Body of pancreas (tissue), 4 donors: ENCODE results near the gene PDE6D. TPM values are rescaled to one million over a fixed set of nuclear protein-coding genes. Genes with fewer than 3 reads are reported as not detected.

ENCODE experiments used
- ATAC-seq: fragments of 150-250 bp; one replicate; pipeline ENCODE4 v1.9.1; 2016
- DNase-seq, 4 donors: peaks; one replicate each; pipeline ENCODE4 v3.0.0-alpha.2; 2019
- H3K27ac ChIP-seq, 4 donors: fragments of 200-600 bp; sonication (generic); 1 replicate in 3 of 4; 2 replicates in 1 of 4; pipeline versions ENCODE4 v1.5.1 to v1.6.1; 2016 to 2019; ENCODE audit warnings: mild to moderate bottlenecking in 1 of 4, mixed read lengths in 1 of 4, moderate library complexity in 1 of 4
- H3K27me3 ChIP-seq, 2 donors: fragments of 200-600 bp; sonication (generic); one replicate each; pipeline ENCODE4 v1.6.0; 2016; ENCODE audit warnings: mild to moderate bottlenecking in 1 of 2
- H3K36me3 ChIP-seq, 2 donors: fragments of 200-600 bp; sonication (generic); replicated peaks in 1 of 2; 2 replicates each; pipeline ENCODE4 v1.5.1; 2016; ENCODE audit warnings: low read depth in 2 of 2; ENCODE audit not compliant: insufficient read depth in 1 of 2
- H3K4me1 ChIP-seq: fragments of 200-600 bp; sonication (generic); one replicate; pipeline ENCODE4 v1.6.0; 2016
- H3K4me3 ChIP-seq, 2 donors: fragments of 200-600 bp; sonication (generic); 1 replicate in 1 of 2; 2 replicates in 1 of 2; pipeline ENCODE4 v1.5.1; 2016 to 2019
- H3K9me3 ChIP-seq, 3 donors: fragments of 200-600 bp; sonication (generic); 1 replicate in 2 of 3; 2 replicates in 1 of 3; pipeline ENCODE4 v1.5.1; 2016
- POLR2A ChIP-seq, 3 donors: fragments of 450-650 bp; IDR thresholded peaks; one replicate each; pipeline ENCODE4 v1.6.1; 2016; ENCODE audit warnings: antibody characterized with exemption in 3 of 3, mild to moderate bottlenecking in 2 of 3
- WGBS, 2 donors: methylation state at CpG; one replicate each; pipeline ENCODE4 v1.1.5; 2017; 5-methylcytosine and 5-hydroxymethylcytosine counted together
- intact Hi-C: fragments of 100-400 bp; cut with DNase I; formaldehyde crosslinking; loops from one replicate; pipeline ENCODE4 v1.15.1; 2023
- total RNA-seq, 2 donors: library from RNA; depleted of rRNA; stranded (reverse); fragments of >200 nt; gene quantifications; one replicate each; pipeline ENCODE4 v1.1.0, GENCODE V29; 2016
- TF ChIP-seq, protein P1 (sequence below), 7 experiments: fragments of 450-650 bp in 4 of 7; fragments of 200-600 bp in 3 of 7; sonication (generic) in 3 of 7; IDR thresholded peaks; one replicate each; pipeline ENCODE4 v1.5.1; 2016 to 2019; ENCODE audit warnings: antibody characterized with exemption in 7 of 7

Gene PDE6D
- total RNA-seq, 2 donors from 2014 or later, result 2.6 to 15.0 TPM

DNA sequence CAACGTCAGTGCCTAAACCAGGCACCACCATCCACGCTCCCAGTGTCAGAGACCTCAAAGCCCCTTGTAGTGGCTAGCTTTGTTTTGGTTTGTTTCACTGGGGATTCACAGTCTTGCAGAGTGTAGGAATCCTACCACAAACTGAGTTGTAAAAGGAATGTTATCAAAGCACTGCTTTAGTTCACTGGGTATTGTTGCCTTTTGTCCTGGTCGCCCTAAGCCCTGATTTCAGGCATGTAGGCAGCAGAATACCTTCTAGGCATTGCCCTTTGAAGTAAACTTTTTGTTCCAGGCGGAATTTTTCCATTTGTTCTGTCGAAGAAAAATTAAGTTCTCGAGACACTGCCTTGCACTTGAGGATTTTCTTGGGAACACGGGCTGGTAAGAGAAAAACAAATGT lies 43.3 kb downstream of the PDE6D start:
- TF ChIP-seq, protein P1, sequence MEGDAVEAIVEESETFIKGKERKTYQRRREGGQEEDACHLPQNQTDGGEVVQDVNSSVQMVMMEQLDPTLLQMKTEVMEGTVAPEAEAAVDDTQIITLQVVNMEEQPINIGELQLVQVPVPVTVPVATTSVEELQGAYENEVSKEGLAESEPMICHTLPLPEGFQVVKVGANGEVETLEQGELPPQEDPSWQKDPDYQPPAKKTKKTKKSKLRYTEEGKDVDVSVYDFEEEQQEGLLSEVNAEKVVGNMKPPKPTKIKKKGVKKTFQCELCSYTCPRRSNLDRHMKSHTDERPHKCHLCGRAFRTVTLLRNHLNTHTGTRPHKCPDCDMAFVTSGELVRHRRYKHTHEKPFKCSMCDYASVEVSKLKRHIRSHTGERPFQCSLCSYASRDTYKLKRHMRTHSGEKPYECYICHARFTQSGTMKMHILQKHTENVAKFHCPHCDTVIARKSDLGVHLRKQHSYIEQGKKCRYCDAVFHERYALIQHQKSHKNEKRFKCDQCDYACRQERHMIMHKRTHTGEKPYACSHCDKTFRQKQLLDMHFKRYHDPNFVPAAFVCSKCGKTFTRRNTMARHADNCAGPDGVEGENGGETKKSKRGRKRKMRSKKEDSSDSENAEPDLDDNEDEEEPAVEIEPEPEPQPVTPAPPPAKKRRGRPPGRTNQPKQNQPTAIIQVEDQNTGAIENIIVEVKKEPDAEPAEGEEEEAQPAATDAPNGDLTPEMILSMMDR (IDR thresholded peaks at IDR 0.05), result no peak
- no peak for TF ChIP-seq POLR2A (IDR thresholded peaks at IDR 0.05)
- Histone ChIP-seq H3K27ac (no peak overlapping the region), H3K27me3 (no peaks in the 10 kb centered on the region), H3K36me3 (no peaks in the 10 kb centered on the region), H3K4me3 (no peak overlapping the region), H3K9me3 (no peaks in the 10 kb centered on the region), H3K4me1 (no peaks in the 10 kb centered on the region)
- intact Hi-C loops, result no loop called here
- WGBS, 2 donors, result 87 to 88% methylated on average over 7 of the region's 7 CpGs
- ATAC-seq (no peak), DNase-seq (no peak)

DNA sequence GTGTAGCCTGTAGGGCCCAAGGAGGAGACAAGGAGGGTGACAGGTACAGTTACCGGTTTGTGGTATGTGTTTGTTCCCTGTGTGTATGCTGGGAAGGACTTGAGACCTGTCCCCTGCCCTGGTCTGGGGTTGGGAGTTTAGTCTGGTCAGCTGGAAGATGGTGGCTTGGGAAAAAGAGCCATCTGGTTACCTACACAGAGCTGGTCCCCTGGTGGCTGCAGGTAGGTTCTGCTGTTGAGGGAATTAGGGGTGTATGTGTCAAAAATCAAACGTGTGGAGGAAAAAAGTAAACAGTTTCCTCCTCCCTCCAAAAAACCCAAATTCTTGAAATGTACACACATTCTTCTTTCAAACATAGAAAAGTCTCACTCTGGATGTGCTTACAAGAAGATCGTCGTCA lies 48.5 kb downstream of the PDE6D start:
- H3K9me3 ChIP-seq, result no peaks in the 10 kb centered on the region
- H3K4me1 ChIP-seq, result no peaks in the 10 kb centered on the region
- no peak overlapping the region for H3K4me3 ChIP-seq
- no peak overlapping the region for H3K27ac ChIP-seq
- peaks cover 0 to 2% of the 10 kb centered on the region in 2 donors for H3K36me3 ChIP-seq
- no peaks in the 10 kb centered on the region for H3K27me3 ChIP-seq
- DNase-seq, result no peak
- 81% methylated on average over 4 of the region's 4 CpGs for WGBS, 2 donors
- TF ChIP-seq, protein P1 (IDR thresholded peaks at IDR 0.05), result no peak
- TF ChIP-seq POLR2A (IDR thresholded peaks at IDR 0.05), result no peak
- no peak for ATAC-seq
- intact Hi-C loops, result no loop called here

DNA sequence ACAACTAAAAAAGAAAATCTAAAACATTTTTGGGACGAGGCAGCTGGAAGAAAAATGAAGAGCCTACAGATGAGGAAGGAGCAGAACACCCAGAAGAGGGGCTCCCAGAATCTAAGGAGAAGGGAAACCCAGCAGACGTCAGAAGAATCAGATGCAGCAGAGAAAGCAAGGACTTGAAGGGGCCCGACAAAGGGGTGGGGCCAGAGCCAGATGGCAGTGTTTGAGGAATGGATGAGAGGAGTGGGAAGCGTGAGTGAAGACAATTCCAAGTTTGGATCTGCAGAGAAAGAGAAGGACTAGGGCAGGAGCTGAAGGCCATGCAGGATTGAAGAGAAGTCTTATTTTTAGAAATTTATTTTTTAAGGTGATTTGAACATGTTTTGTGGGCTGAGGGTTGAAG lies 53.5 kb downstream of the PDE6D start:
- Histone ChIP-seq H3K9me3 (no peaks in the 10 kb centered on the region), H3K27ac (no peak overlapping the region), H3K36me3 (peaks cover 0 to 2% of the 10 kb centered on the region in 2 donors), H3K27me3 (no peaks in the 10 kb centered on the region), H3K4me3 (no peak overlapping the region), H3K4me1 (no peaks in the 10 kb centered on the region)
- no peak for TF ChIP-seq POLR2A (IDR thresholded peaks at IDR 0.05)
- TF ChIP-seq, protein P1 (IDR thresholded peaks at IDR 0.05), result no peak
- no peak for ATAC-seq
- 67 to 72% methylated on average over 4 of the region's 4 CpGs for WGBS, 2 donors
- DNase-seq, result no peak
- intact Hi-C loops, result no loop called here

DNA sequence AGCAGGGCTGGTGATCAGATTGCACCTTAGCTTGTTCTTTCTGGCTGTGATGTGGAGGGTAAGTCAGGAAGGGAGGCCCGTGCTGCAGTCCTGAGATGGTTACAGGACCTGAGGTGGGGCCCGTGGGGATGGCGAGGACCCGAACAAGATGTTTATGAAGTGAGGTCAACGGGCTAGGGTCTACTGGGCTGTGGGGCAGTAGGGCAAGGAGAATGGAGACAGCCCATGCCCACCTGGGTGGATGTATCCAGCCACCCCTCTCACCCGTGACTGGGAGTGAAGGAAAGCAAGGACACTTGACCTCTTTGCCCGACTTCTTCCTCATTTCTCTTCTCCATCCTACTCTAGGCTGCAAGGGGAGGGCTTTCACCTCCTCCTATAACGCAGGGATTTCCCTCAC lies 54.8 kb downstream of the PDE6D start:
- H3K4me1 ChIP-seq, result no peaks in the 10 kb centered on the region
- no peak overlapping the region for H3K27ac ChIP-seq
- H3K27me3 ChIP-seq, result no peaks in the 10 kb centered on the region
- no peaks in the 10 kb centered on the region for H3K36me3 ChIP-seq
- no peak overlapping the region for H3K4me3 ChIP-seq
- intact Hi-C loops, result no loop called here
- no peak for TF ChIP-seq POLR2A (IDR thresholded peaks at IDR 0.05)
- TF ChIP-seq, protein P1 (IDR thresholded peaks at IDR 0.05), result no peak
- 69 to 78% methylated on average over 8 of the region's 8 CpGs for WGBS, 2 donors
- DNase-seq (no peak), ATAC-seq (no peak)
- H3K9me3 ChIP-seq, result no peaks in the 10 kb centered on the region

DNA sequence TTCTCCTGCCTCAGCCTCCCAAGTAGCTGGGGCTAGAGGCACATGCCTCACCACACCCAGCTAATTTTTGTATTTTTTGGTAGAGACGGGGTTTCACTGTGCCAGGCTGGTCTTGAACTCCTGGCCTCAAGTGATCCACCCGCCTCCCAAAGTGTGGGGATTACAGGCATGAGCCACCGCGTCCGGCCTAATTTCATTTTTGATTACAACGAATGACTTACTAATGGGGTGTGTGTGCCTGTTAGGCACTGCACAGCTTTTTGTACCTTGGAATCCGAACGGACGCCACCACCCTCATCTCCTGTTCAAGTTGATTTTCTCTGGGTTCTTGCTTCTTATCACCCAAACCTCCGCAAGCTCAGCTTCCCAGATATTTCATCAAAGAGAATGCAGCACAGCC lies 55.6 kb downstream of the PDE6D start:
- H3K9me3 ChIP-seq, result no peaks in the 10 kb centered on the region
- no peak for DNase-seq
- H3K36me3 ChIP-seq, result no peaks in the 10 kb centered on the region
- ATAC-seq, result no peak
- WGBS, 2 donors, result 57 to 61% methylated on average over 10 of the region's 10 CpGs
- intact Hi-C loops, result no loop called here
- H3K4me1 ChIP-seq, result no peaks in the 10 kb centered on the region
- H3K27me3 ChIP-seq, result no peaks in the 10 kb centered on the region
- H3K4me3 ChIP-seq, result no peak overlapping the region
- H3K27ac ChIP-seq, result no peak overlapping the region
- TF ChIP-seq, protein P1 (IDR thresholded peaks at IDR 0.05), result no peak
- no peak for TF ChIP-seq POLR2A (IDR thresholded peaks at IDR 0.05)
